DMS153 treated with DMSO at 0.1 percent for 48 hours (cell line): ENCODE results near the gene RNU1-3.
"Not testable (repeated sequence)": the region's sequence is repeated elsewhere in the genome, so short reads cannot be mapped to it uniquely, and the experiment has no call there.

ENCODE experiments used
- DNase-seq: peaks from one replicate; lab custom pipeline; 2025; ENCODE audit not compliant: unreplicated experiment; lab: John Stamatoyannopoulos, UW

The RNU1-3 gene

DNA sequence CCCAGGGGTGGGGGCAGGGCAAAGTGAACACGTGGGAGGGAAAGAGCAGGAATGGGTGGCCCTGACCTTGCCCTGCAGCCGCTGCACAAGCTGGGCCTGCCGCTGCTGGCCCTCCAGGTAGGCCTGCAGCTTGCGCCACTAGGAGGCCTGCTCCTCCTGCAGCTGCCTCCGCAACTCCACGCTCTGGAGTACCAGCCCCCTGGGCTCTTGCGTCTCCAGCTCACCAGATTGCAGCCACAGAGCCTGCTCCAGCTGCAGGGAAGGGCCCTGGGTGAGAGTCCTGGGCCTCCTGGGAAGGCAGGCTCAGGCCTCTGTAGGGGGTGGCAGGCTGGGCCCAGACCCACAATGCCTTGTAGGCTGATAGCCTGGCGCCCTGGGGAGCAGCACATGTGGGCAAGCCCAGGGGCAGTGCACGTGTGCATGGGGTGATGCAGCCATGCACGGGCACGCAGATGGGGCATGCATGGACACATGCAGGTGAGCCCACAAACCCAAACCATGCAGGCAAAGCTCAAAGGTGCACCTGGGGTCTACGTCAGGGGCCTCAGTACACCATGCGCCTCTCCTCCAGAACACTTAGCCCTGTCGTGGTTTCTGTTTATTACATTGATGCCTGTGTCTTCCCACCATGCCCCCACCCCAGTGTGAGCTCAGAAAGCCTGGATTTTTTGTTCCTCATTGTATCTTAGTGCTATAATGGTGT, 9.6 kb downstream of the RNU1-3 start:
- not testable (repeated sequence) for DNase-seq

DNA sequence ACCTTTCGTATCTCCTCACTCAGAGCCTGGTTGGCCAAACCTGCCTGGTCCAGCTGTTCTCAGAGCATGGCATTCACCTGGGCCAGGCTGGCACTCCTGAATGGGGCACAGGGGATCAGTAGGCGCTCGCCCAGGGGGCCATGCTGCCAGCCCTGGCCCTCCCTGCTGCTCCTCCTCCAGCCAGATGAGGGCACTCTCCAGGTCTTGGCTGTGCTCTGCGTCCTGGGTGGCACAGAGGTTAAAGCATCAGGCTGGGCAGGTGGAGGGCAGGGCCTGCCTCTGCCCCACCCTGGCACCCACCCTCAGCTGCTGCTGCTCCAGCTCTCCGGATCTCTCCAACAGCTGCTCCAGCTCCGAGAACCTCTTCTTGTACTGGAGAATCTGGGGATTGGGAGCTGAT, 10.2 kb downstream of the RNU1-3 start:
- not testable (repeated sequence) for DNase-seq

DNA sequence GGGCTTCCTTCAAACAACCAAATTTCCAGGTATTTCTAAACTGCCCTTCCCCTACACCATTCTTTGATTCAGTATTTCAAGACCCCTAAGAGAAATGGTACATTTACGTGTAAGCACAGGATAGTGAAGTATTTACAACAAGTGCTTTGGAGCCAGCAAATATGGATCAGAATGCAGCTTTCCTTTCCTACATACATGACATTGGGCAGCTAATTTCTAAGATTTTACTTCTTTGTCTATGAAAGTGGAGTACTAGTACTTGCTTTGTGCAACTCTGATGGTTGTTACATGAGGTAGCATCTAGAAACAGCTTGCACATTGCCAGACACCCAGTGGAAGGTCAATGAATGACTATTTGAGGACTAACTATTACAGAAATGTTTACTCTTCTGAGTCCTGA, 15.2 kb downstream of the RNU1-3 start:
- DNase-seq: not testable (repeated sequence)

DNA sequence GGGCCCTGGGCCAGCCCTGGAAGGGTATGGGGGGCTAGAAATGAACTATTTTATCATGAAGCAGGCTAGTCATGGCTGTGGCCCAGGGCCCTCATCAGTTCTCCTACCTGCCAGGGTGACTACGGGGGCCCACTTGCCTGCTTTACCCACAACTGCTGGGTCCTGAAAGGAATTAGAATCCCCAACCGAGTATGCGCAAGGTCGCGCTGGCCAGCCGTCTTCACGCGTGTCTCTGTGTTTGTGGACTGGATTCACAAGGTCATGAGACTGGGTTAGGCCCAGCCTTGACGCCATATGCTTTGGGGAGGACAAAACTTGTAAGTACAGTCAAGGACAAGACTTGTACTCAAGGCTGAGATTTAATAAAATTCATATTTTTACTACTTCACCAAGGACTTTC, 16.8 kb downstream of the RNU1-3 start:
- not testable (repeated sequence) for DNase-seq

DNA sequence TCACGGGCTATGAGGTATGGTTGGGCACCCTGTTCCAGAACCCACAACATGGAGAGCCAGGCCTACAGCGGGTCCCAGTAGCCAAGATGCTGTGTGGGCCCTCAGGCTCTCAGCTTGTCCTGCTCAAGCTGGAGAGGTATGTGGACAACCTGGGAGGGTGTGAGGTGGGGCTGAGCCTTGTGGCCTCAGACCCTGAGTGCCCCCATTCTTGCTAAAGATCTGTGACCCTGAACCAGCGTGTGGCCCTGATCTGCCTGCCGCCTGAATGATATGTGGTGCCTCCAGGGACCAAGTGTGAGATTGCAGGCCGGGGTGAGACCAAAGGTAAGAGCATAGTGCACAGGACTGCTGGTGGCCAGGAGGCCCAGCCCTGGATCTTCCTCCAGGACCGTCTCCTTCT, 17.4 kb downstream of the RNU1-3 start:
- DNase-seq: not testable (repeated sequence)

- not testable (repeated sequence) for DNase-seq
Observed at GRCh38 chr1:16648756-16649155, 18.0 kb downstream of the RNU1-3 start.

GRCh38 chr1:16648250-16648649, 18.5 kb downstream of the RNU1-3 start:
- DNase-seq: not testable (repeated sequence)

DNA sequence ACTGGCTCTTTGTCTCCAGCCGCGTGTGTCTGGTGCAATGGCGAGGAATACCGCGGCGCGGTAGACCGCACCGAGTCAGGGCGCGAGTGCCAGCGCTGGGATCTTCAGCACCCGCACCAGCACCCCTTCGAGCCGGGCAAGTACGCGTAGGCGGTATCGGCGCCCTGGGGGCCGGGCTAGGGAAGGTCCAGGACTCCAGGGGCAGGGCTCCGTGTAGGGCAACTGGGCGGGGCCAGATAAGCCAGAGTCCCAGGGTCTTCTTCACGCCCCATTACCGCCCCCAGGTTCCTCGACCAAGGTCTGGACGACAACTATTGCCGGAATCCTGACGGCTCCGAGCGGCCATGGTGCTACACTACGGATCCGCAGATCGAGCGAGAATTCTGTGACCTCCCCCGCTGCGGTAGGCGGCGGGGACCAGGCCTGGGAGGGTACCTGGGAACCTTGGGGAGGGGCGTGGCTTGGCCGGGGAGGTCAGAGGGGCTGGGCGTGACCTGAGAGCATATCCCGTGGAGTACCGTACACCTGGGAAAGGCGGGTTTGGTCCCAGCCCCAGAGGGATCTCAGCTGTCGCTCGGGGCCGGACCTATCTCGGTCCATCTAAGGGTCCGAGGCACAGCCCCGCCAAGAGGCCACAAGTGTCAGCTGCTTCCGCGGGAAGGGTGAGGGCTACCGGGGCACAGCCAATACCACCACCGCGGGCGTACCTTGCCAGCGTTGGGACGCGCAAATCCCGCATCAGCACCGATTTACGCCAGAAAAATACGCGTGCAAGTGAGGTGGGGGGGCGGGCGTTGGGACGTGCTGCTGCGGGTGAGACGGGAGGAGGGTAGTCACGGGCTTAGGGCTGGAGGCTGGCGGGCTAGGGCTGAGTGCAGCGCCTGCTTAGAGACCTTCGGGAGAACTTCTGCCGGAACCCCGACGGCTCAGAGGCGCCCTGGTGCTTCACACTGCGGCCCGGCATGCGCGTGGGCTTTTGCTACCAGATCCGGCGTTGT, 19.3 kb downstream of the RNU1-3 start:
- DNase-seq: not testable (repeated sequence)

DNA sequence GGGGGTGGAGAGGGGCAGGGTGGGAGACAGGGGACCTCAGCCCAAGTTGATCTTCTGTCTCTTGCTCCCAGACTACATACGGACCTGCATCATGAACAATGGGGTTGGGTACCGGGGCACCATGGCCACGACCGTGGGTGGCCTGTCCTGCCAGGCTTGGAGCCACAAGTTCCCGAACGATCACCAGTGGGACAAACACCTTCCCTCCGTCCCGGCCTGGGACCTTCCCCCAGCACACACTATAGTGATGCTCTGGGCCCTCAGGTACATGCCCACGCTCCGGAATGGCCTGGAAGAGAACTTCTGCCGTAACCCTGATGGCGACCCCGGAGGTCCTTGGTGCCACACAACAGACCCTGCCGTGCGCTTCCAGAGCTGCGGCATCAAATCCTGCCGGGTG, 20.0 kb downstream of the RNU1-3 start:
- not testable (repeated sequence) for DNase-seq

GRCh38 chr1:16646061-16646664, 20.6 kb downstream of the RNU1-3 start:
- DNase-seq: not testable (repeated sequence)

DNA sequence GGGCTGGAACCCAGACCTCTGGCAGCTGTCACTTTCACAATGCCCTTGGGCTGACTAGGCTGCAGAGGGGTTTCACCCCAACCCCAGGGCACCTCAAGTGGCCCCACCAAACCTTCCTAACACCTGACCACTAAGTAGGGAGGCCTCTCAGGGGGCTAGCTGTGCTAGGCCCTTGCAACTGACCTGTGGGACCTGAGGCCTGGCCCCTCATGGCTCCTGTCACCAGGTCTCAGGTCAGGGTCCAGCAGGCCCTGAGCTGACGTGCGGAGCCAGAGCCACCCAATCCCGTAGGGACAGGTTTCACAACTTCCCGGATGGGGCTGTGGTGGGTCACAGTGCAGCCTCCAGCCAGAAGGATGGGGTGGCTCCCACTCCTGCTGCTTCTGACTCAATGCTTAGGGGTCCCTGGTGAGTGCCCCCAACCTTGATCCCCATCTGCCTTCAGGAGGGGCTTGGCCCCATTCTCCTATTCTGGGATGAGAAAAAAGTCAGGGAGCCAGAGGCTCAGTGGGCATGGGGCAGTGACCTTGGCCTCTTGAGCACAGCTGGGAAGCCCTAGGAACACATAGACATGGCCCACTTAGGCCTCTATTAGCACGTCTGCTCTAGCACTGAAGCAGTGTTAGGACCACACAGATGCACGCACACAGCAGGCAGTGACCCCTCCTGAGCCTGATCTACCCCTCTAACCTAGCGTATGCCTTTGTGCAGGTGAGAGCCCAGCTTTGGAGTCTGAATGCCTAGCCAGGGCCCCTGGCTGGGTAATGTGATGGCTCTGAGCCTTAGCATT, 21.3 kb downstream of the RNU1-3 start:
- DNase-seq: not testable (repeated sequence)

- peak; percentile 99 for DNase-seq
Observed at GRCh38 chr1:16644482-16645270, 22.1 kb downstream of the RNU1-3 start.

DNA sequence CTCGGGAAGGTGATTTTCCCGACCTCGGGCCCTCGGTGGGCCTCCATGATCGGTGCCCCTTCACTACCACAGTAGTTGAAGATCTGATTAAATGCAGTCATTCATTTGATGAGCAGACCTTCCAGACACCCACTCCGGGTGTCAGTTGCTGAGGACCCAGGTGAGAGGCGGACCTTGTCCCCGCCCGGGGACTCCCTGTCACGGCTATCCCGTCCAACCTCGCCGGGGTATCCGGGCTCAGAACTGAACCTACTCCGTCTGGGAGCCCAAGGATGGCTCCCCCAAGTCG, 22.6 kb downstream of the RNU1-3 start:
- DNase-seq: no peak

DNA sequence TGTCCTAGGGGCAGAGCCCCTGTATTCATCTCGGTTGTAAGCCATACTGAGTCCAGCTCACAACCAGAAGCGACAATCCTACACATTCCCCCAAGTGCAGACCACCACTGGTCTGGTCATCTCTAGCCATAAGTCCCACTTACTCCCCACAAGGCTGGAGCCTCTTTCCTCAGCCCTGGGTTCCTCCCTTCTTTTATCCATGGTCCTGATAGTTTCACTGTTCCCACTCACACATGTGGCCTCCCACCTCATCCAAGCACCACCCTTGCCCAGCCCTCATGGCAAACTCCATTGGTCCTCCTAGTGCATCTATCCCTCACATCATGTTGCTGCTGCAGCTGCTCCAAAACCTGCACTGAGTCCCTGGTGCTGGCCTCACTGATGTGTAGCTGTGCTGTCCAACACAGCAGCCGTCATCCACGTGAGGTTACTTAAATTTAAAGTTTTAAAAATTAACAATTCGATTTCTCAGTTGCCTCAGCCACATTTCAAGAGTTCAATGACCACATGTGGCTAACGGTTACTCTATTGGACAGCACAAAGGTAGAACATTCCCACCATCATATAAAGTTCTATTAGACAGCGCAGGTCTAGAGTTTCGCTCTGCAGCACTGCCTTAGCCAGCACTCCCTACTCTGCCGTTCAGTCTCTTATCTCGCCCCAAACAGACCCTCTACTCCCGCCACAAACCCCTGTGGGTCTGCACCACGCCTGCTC, 23.1 kb downstream of the RNU1-3 start:
- not testable (repeated sequence) for DNase-seq

- DNase-seq: not testable (repeated sequence)
Observed at GRCh38 chr1:16643001-16643411, 23.7 kb downstream of the RNU1-3 start.

DNA sequence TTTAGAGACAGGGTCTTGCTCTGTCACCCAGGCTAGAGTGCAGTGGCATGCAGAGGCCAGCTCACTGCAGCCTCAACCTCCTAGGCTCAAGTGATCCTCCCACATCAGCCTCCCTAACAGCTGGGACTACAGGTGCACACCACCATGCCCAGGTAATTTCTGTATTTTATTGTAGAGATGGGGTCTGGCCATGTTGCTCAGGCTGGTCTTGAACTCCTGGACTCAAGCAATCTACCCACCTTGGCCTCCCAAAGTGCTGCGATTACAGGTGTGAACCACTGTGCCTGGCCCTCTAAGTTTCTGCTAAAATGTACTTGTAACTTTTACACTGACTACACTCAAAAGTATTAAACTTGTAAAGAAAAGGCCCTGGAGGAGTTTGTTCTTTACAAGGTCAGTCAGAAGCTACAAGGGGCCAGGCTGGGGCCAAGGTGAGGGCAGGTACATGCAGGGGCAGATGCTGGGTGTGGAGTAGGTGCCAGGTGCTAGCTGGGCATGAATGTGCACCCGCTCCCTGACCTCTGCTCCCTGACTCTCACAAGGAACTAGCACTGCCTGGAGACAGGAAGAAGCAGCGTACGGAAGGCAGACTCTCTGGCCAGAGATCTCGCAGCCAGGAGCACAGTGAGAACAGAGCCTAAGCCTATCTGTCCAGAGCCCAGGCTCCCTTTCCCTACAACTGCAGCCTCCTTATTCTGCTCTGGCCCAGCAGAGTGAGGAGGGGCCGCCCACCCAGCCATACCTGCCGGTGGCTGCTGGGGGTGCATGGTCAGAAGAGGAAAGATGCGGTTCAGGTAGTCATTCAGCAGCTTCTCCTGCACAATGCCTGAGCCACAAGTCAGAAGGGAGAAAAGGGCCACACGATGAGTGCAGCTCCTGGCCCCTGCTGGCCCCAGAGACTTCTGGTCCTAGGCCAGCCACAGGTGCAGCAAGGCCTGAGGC, 24.5 kb downstream of the RNU1-3 start:
- DNase-seq: not testable (repeated sequence)

DNA sequence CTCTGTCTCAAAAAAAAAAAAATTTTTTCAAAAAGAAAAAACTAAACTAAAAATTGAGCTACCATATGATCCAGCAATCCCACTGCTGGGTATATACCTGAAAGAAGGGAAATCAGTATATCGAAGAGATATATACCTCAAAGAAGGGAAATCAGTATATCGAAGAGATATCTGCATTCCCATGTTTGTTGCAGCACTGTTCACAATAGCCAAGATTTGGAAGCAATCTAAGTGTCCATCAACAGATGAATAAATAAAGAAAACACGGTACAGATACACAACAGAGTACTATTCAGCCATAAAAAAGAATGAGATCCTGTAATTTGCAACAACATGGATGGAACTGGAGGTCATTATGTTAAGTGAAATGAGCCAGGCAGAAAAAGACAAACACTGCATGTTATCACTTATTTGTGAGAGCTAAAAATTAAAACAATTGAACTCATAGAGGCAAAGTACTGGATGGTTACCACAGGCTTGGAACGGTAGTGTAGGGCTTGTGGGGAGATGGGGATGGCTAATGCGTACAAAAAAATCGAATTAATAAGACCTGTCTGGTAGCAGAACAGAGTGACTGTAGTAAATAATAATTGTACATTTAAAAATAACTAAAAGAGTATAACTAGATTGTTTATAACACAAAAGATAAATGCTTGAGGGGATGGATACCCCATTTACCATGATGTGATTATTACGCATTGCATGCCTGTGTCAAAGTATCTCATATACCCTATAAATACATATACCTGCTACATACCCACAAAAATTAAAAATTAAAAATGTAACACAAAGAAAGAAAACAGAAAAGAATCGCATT, 25.4 kb downstream of the RNU1-3 start:
- DNase-seq: not testable (repeated sequence)
